HFF-Myc (cell line): ENCODE data around the gene WAPL.
"Not testable (repeated sequence)": the region's sequence is repeated elsewhere in the genome, so short reads cannot be mapped to it uniquely, and the experiment has no call there.

Source experiments
- DNase-seq: peaks from one replicate; pipeline ENCODE4 v3.0.0-alpha.2; 2011; ENCODE audit warnings: low read depth; ENCODE audit errors: extremely low read depth
- H3K4me3 ChIP-seq: replicated peaks from 2 replicates; pipeline ENCODE4 v1.5.1; 2011; ENCODE audit warnings: low read depth, mild to moderate bottlenecking, control low read depth, low read length
- TF ChIP-seq, protein P1 (sequence below): IDR thresholded peaks from 2 replicates; pipeline ENCODE4 v1.5.1; 2012; ENCODE audit warnings: mild to moderate bottlenecking, low read depth, low read length, control low read depth; ENCODE audit errors: missing control alignments

WAPL gene

DNA sequence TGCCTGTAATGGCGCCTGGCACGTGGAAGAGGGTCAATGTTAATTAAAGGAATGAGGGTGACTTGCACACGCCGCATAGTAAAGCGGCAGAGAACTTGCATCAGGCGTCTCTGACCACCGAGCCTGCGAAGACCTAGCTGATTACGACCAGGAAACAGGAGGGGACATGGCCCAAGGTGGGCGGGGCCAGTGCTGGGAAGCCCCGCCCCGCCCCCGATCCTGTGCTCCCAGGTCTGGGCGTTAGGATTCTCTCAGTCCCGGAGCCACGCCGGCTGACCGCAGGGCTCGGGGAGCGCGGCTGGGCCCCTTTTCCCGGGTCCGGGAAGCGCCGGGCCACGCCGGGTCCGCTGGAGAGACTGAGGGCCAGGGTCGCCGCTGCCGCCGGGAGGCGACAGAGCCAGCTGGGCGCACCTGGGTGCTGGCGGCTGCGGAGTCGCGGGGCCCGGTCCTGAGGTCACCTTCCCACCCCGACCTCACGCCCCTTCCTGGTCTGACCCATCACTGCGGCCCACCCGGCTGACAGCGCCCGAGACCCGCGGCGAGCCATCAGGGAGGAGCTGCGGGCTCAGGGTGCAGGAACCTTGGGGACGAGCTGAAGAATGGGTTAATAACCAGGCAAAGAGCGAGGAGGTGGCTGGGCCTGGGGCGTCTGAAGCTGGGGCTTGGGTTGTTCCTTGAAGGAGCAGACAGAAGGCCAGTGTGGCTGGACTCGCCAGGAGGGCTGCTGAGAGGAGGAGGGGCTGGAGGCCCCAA is 132.0 kb downstream of the WAPL start:
- no peak overlapping the region; the same call in 1 of the 2 replicates for H3K4me3 ChIP-seq
- DNase-seq: no peak
- TF ChIP-seq, protein P1, sequence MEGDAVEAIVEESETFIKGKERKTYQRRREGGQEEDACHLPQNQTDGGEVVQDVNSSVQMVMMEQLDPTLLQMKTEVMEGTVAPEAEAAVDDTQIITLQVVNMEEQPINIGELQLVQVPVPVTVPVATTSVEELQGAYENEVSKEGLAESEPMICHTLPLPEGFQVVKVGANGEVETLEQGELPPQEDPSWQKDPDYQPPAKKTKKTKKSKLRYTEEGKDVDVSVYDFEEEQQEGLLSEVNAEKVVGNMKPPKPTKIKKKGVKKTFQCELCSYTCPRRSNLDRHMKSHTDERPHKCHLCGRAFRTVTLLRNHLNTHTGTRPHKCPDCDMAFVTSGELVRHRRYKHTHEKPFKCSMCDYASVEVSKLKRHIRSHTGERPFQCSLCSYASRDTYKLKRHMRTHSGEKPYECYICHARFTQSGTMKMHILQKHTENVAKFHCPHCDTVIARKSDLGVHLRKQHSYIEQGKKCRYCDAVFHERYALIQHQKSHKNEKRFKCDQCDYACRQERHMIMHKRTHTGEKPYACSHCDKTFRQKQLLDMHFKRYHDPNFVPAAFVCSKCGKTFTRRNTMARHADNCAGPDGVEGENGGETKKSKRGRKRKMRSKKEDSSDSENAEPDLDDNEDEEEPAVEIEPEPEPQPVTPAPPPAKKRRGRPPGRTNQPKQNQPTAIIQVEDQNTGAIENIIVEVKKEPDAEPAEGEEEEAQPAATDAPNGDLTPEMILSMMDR: no peak

DNA sequence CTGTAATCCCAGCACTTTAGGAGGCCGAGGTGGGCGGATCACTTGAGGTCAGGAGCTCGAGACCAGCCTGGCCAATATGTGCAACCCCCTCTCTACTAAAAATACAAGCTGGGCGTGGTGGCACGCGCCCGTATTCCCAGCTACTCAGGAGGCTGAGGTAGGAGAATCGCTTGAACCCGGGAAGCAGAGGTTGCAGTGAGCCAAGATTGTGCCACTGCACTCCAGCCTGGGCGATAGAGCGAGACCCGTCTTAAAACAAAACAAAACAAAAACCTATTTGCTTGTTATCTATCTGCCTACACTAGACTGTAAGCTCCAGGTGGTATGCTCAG is 132.5 kb downstream of the WAPL start:
- H3K4me3 ChIP-seq: not testable (repeated sequence)

DNA sequence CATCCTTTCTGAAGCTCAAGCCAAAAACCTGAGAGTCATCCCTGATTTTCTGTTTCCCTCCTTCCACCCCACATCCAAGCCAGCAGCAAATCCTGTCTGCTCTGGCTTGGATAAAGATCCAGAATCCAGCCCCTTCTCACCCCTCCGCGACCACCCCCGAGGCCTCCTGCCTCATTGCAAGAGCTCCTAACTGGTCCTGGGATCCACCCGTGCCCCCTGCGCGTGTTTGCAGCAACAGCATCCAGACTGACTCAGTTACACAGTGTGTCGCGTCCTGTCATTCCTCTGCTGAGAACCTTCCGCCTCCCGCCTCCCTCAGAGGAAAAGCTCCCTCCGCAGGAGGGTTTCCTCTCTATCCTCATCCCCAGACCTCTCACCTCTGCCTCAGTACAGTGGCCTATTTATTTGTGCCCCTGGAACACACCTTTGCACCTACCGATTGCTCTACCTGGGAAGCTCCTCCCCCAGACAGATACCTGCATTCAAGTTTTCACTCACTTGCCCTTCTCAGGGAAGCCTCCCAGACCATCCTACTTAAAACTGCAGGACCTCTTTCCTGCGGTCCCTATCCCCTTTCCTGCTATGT is 133.4 kb downstream of the WAPL start:
- TF ChIP-seq, protein P1: no peak
- no peak for DNase-seq
- H3K4me3 ChIP-seq: no peak overlapping the region

More for the DNA sequence above, 132.5 kb downstream of the WAPL start:
- not testable (repeated sequence) for DNase-seq

DNA sequence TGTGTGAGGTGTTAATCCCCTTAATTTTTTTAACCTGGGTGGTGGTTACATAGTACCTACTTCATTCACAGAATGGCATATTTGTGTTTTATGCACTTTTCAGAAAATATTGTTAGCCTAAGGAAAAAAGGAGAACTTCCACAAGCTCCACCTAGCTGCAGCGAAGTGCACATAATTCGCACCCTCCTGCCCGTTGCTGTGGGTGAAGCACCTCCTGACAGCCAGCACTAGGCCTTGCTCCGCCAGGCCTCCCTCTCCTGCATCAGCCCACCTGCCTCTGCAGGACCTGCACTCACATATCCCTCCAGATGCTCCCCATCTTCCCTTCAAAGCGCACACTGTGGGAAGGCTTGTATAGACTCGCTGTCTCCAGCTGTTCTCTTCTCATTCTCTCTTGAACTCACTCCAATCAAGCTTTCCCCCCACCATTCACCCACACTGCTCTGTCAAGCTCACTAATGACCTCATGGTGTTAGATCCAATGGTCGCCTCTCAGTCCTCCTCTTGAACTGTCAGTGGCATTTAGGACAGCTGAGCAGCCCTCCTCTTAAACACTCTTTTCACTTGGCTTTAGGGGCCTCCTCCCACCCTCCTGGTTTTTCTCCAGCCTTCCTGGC is 134.3 kb downstream of the WAPL start:
- no peak overlapping the region for H3K4me3 ChIP-seq
- TF ChIP-seq, protein P1: no peak
- no peak for DNase-seq

DNA sequence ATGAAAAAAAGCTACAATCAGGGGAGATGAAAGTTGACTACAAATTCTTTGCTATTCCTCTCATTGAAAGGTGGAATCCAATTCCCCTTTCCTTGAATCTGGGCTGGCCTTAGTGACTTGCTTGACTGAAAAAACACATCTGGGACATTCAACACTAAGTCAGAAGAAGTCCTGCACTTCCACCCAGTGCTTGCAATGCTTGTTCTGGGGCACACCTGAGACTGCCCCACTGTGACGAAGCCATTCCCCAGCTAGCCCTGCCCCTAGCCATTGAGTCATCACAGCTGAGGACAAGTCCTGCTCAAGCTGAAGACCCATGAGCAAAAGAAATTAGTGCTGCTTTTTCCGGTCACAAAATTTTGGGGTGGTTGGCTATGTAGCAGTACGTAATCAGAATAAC is 135.8 kb downstream of the WAPL start:
- TF ChIP-seq, protein P1: no peak
- DNase-seq: no peak
- H3K4me3 ChIP-seq: no peak overlapping the region
